Jurkat, Clone E6-1 (cell line): Measurements from ENCODE around the gene RPA3.
"Not testable (repeated sequence)": the region's sequence is repeated elsewhere in the genome, so short reads cannot be mapped to it uniquely, and the experiment has no call there.

Source experiments
- DNase-seq: peaks from one replicate; pipeline ENCODE4 v3.0.0-alpha.2; 2011; ENCODE audit warnings: low read depth, low spot score
- H3K4me3 ChIP-seq: 2 replicates; pipeline ENCODE4 v1.5.1; 2011; ENCODE audit warnings: mild to moderate bottlenecking, low read length, control low read depth, moderate library complexity

RPA3 gene

DNA sequence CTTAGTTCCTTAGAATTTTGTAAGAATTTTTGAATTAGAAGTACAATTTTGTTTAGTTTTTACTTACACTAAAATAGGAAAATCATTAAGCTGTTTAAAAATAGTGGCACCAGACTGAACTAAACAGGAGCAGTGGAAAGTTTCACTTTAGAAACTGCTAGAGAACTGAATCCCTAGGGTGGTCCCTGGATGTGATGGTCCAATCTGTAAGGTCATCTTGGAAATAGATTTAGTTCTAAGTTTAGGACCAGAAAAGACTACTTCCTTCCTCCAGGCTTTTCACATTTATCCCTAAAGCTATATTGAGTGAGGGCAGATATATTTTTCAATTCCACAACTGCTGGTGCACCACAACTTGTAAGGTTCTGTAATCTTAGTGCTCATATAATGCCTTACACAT is 19.0 kb downstream of the RPA3 start:
- H3K4me3 ChIP-seq = no peak overlapping the region
- DNase-seq = no peak

DNA sequence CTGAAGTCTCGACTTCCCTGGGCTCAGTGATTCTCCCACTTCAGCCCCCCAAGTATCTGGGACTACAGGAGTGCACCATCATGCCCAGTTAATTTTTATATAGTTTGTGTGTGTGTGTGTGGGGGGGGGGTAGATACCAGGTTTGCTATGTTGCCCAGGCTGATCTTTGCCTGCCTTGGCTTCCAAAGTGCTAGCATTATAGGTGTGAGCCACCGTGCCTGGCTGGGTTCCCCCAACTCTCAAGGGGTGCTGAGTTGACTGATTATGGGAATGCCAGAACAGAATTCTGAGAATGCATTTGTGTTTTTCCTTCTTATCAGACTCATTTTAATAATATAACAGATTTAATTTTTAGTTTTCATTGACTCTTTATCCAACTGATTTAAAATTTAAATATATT is 19.5 kb downstream of the RPA3 start:
- no peak for DNase-seq
- H3K4me3 ChIP-seq = no peak overlapping the region

DNA sequence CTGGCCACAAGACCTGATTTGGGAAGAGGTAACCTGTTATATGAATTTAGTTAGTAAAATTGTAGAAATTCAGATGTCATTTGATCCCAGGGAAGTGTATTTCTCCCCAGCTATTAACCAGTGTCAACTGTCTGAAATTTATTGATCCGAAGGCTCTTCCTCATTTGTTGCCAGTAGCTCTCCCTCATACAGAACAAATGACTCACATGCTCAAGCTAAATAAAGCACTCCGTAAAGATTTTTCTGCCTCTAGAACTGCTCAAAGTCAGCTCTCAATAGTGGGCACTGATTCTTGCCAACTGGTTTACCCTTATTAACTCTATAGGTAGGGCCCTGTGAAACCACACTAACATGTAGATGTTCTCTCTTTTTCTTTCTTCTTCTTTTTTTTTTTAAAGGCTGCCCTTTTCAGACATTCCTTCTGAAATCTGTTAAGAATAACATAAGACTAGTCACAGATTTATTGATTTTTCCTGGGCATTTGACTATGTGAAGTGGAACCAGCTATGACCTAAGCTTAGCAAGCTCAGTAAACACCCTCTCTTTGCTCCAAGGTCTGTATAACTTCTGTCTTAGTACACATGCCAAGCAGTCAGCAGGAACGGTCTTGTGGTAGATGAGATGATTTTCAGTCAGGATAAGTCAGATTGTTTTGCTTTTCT is 21.8 kb downstream of the RPA3 start:
- no peak overlapping the region for H3K4me3 ChIP-seq
- no peak for DNase-seq

GRCh38 chr7:7695111-7695817 is 23.1 kb downstream of the RPA3 start:
- no peak overlapping the region for H3K4me3 ChIP-seq

GRCh38 chr7:7694542-7694941 is 23.9 kb downstream of the RPA3 start:
- no peak for DNase-seq
- H3K4me3 ChIP-seq = no peak overlapping the region

More at GRCh38 chr7:7695111-7695817, 23.1 kb downstream of the RPA3 start:
- DNase-seq = no peak

GRCh38 chr7:7693881-7694280 is 24.5 kb downstream of the RPA3 start:
- no peak for DNase-seq
- H3K4me3 ChIP-seq = no peak overlapping the region

DNA sequence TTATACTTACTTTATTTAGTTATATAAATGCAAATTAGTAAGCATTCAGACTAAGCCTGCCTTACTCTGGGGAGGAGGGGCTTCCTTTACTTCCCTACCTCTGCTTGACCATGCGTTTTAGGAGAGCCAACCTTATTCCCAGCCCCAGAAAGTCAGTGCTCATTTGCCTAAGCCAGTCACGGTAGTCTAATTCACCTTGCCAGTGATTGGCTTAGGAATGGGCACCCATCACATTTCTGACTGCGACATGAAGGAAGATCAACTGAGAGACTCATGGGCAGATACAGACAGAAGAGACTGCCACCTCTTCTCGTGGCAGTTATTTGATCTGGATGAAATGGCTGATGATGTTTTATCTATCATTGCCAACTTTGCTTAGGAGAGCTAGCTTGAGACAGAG is 29.5 kb downstream of the RPA3 start:
- no peak overlapping the region for H3K4me3 ChIP-seq
- no peak for DNase-seq

DNA sequence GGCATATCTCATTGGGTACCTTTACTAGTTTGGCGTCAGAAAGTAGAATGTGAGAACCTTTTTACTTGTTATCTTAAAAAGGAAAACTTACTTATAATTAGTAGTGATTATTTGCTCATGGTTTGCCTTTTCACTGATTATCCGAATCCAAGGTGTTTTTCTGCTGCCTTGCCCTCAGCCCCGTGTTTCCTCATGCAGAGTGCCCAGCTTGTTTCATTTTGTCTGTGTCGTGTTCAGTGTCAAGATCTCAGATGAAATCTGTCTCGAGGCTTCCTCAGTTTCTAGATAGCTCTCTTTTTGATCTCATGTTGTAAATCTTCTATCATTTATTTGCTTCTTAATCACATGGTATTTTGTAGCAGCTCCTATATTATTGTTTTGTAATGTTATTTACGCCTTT is 30.1 kb downstream of the RPA3 start:
- no peak for DNase-seq
- H3K4me3 ChIP-seq = no peak overlapping the region

DNA sequence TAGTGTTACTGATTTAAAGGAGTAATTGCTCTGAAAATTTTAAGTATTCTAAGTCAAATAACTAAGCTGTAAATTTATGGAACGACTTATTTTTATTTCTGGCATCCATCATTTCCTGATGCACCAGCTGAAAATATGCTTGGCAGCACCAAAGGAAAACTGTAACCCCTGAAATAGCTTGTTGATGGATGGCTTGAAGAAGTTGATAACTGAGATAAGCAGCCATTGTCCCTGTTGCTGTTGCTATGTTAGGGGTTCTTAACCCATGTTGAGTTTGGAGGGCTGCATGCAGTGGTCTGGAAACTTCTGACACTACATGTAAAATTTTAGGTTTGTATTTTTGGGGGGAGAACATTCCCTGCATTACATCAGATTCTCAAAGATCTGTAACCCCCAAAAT is 30.6 kb downstream of the RPA3 start:
- DNase-seq = no peak
- H3K4me3 ChIP-seq = no peak overlapping the region

GRCh38 chr7:7686811-7687508 is 31.4 kb downstream of the RPA3 start:
- no peak overlapping the region for H3K4me3 ChIP-seq
- no peak for DNase-seq

GRCh38 chr7:7682861-7683260 is 35.5 kb downstream of the RPA3 start:
- no peak overlapping the region for H3K4me3 ChIP-seq
- DNase-seq = no peak

DNA sequence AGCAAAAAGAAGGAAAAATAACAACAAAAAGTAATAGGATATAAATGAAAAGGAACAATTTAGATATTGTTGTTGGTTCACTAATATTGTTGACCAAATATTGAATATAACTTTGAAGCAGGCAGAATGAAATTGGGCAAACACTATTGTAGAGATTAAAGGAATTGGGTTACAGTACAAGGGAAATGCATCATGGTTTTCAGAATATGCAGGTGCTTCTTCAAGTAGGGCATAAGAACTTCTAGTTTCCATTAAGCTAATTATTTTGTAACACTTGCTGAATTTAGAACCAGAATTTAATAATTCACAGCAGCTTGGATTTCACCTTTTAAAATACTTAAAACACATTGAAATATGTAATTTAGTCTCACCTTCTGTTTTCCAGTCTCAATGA is 36.5 kb downstream of the RPA3 start:
- H3K4me3 ChIP-seq = no peak overlapping the region
- DNase-seq = no peak

DNA sequence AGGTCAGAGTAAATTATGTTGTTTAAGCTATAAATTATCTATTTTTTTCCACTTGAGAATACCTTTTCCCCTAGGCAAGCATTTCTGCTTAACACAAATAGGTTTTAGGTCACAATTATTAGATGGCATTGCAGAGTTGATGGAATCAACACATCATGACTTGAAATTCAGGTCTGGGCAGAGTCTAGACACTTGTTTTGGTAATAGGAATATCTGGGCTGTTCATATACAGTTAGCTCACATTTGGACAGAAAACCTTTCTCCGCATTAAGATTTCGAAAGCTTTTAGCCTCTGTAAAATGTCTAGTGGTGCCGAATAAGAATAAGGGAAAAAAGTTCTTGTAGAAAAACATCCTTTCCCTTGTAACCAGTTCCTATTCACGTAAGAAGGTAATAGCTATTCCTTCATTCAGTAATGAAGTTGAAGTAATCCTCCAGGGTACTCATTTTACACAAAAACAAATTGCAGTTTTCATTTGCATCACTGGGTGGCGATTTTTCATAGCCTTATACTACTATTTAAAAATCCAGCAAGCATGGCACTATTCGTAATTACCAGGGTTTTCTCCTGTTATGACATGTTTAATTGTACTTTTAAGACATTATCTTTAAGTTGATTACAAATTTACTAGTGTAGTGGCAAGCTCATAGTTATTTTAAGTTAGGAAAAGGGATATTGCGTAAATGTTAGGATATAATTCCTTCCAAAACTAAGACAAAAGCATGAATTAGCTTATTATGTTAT is 37.0 kb downstream of the RPA3 start:
- H3K4me3 ChIP-seq = no peak overlapping the region
- DNase-seq = peak; percentile 63

DNA sequence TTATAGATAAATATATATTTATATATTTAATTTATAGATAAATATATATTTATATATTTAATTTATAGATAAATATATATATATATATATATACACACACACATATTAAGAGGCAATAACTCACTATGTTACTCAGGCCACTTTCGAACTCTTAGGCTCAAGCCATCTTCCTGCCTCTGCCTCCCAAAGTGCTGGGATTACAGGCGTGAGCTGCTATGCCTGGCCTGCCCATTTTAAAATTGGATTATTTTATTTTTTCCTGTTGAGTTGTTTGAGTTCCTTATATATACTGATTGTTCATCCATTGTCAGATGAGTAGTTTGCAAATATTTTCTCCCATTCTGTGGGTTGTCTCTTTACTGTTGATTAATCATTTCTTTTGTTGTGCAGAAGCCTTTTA is 38.8 kb downstream of the RPA3 start:
- not testable (repeated sequence) for DNase-seq, H3K4me3 ChIP-seq

GRCh38 chr7:7675686-7676085 is 42.7 kb downstream of the RPA3 start:
- no peak for DNase-seq
- no peak overlapping the region for H3K4me3 ChIP-seq

GRCh38 chr7:7673240-7673550 is 45.2 kb downstream of the RPA3 start:
- no peak for DNase-seq
- H3K4me3 ChIP-seq = no peak overlapping the region

- no peak overlapping the region for H3K4me3 ChIP-seq
- DNase-seq = no peak
These were observed 45.7 kb downstream of the RPA3 start for GRCh38 chr7:7672545-7673239.

GRCh38 chr7:7671361-7671760 is 47.0 kb downstream of the RPA3 start:
- no peak for DNase-seq
- H3K4me3 ChIP-seq = no peak overlapping the region

GRCh38 chr7:7670490-7670889 is 47.9 kb downstream of the RPA3 start:
- DNase-seq = no peak

More at GRCh38 chr7:7670490-7670889, 47.9 kb downstream of the RPA3 start:
- no peak overlapping the region for H3K4me3 ChIP-seq
